ENCODE data around the gene POC5.
A peak's percentile ranks its signal among the peaks of the same experiment; 100 is the strongest.
"Not testable (repeated sequence)": the region's sequence is repeated elsewhere in the genome, so short reads cannot be mapped to it uniquely, and the experiment has no call there.

The POC5 gene

GRCh38 chr5:75695472-75696351 is 21.5 kb downstream of the POC5 start:
- not testable (repeated sequence) for DNase-seq

DNA sequence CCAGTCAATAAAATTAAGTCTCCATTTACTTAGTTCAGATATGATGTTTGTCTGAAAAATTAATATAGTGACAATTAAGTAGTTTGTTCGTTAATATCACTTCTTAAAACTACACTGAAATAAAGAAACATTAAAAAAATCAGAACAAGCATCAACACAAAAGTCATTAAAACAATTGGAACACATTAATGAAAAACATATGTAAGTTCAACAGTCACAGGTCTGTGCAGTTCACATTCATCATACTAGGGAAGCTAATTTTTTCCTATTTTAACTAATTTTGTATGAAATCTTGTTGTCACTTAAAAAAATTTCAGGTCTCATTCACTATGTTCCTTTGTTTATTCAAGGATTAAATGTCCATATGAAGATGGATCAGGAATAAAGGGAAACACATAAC is 22.5 kb downstream of the POC5 start:
- DNase-seq = no peak

GRCh38 chr5:75690669-75691068 is 26.6 kb downstream of the POC5 start:
- no peak for DNase-seq

DNA sequence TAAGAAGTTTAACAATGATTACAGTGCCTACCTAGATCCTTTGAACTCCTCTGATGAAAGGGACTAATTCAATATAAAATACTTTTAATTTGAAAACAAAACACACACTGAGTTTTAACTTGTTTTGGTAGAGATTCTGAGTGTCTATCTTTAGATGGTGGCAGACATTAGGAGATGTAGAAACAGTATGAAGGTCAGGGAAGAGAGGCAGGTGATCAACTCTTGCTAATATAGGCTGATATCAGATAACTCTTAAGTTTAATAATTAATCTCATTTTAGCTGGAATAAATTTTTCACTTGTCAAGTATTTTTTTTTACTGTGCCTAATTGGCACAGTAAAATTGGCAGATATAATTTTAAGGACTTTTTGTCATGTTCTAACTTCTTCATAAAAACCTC is 30.8 kb downstream of the POC5 start:
- DNase-seq = no peak

DNA sequence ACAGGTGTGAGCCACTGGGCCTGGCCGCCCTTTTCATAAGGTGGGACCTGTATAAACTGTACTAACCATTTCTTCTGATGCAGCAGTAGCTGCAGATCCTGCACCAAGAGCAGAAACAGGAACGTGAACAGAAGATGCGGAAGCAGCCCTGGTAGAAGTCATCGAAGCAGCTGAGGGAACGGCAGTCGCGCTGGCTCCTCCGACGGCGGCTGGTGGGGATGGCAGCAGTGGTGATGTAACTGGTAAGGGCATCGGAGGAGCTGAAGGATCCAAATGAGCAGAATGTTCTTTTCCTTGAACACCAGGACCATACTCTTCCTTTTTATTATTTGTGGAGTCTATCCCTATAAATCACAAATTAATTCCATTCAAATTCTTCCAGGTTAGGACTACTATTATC is 32.1 kb downstream of the POC5 start:
- no peak for DNase-seq

- DNase-seq = peak; percentile 22
These were observed 36.0 kb downstream of the POC5 start for GRCh38 chr5:75681125-75681830.

- no peak for DNase-seq
These were observed 39.1 kb downstream of the POC5 start for GRCh38 chr5:75678155-75678554.

DNA sequence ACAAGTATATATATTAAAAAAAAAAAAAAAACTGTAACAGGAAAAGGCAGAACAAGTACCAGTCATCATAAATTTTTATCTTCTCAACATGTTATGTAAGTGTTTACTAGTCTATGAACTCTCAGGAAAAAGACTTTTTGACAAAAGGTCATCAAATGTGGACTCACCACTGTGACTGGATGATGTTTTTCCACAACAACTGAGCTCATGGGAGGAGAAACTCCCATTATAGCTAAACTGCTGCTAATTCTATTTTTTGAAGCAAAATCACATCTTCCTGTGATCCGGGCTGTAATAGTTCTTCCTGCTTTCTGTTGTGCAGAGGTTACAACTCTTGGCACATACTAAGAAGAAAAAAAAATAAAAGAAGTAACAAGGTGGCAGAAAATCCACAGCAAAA is 39.6 kb downstream of the POC5 start:
- DNase-seq = no peak

- DNase-seq = no peak
These were observed 41.5 kb downstream of the POC5 start for GRCh38 chr5:75675783-75676182.

- no peak for DNase-seq
These were observed 44.6 kb downstream of the POC5 start for GRCh38 chr5:75672616-75673015.

- DNase-seq = no peak
These were observed 45.7 kb downstream of the POC5 start for GRCh38 chr5:75671506-75671905.

DNA sequence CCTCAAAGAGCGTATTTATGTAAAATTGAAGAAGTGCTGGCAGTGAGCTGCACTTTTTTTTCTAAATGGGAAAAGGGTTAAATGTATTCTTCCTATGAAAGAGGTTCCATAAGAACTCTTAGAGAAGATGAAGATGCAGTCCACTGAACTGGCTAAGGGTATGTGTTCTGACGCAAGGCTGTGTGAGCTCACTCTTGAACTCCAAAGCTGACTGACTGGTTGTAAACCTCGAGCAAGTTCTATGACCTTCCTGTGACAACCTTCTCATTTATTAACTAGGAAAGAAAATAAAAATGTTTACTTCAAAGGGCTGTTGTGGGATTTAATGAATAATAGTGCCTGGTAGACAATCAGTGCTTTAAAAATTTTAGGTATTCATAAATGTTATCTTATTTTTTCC is 46.7 kb downstream of the POC5 start:
- DNase-seq = no peak

DNA sequence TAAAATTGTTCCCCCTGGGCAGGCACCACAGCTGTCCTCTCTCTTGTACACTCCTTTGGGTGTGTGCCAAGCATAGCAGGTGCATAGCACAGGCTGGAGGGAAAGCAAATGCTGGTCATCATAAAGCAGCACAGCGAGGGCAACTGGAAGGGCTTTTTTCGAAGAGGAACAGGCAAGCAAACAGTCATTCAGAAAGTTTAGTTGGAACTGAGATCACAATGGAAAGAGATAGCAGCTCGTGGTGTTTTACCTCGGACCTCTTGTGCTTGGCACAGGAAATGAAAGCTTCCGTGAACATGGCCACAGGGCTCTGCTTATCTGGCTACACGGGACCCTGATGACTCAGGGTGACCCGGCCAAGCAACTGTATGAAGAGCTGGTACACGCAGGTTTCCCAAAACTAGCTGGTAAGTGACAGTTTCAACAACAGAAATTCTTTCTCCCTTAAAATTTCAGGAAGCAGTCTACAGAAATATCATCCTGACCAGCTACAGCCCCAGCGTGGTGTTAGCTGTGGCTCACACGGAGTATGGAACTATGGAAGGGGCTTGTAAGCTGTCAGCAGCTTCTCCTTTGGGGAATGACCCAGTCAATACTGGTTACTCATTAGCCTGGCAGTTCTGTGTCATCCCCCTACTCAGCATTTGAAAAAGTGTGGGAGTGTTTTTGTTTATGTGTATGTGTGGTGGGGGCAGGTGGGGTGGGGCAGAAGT is 48.1 kb downstream of the POC5 start:
- DNase-seq = peak; percentile 83

- DNase-seq = no peak
These were observed 48.8 kb downstream of the POC5 start for GRCh38 chr5:75668445-75668844.

DNA sequence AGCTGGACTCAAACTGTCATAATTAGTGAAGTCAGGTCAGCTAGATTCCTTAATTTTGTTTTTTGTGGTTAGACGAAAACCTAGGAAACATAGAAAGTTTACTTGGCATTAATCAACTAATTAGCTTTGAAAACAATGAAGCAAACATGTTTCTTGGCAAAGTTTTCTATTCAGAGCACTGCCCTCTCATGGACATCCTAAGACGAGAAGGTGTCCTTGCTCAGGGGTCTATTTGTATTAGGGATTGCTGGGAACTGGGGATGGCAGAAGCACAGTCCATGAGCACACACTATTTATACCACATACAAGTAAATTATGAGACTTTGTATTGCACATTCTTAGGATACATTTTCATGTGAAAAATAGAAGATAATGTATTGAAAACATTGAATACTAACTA is 49.7 kb downstream of the POC5 start:
- no peak for DNase-seq

DNA sequence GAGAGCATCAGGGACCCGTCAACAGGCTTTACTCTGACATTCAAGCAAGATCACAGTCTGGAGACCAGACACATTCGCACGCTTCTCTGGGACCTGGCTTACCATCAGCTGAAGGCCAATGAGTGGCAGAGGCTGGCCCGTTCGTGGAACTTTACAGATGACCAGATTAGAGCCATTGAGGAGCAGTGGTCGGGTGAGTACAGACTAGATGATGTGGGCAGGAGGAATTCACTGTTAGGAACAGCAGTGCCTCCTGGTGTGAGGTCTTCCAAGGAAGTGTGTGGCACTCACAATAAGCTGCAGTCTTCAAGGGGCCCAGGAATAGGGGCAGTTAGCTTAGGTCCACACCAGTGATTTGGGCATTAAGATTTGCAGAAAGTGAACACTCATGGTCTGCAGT is 50.4 kb downstream of the POC5 start:
- no peak for DNase-seq

DNA sequence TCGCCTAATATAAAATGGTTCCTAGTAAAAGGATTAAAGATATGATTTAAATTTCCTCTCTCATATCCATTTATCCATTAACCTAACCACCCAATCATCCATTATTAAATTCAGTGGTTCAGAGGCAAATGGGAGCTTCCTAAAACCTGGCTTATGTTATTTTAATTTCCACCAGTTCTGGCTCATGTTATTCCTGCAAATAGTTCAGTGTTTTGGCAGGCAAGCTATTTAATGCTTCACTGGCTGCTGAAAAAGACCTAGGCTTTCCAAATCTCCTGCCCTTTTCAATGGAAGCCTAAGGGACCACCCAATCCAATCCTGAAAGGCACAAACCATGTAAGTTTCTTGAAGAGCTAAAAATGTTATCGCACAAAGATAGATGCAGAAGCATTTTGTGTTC is 52.3 kb downstream of the POC5 start:
- DNase-seq = no peak

DNA sequence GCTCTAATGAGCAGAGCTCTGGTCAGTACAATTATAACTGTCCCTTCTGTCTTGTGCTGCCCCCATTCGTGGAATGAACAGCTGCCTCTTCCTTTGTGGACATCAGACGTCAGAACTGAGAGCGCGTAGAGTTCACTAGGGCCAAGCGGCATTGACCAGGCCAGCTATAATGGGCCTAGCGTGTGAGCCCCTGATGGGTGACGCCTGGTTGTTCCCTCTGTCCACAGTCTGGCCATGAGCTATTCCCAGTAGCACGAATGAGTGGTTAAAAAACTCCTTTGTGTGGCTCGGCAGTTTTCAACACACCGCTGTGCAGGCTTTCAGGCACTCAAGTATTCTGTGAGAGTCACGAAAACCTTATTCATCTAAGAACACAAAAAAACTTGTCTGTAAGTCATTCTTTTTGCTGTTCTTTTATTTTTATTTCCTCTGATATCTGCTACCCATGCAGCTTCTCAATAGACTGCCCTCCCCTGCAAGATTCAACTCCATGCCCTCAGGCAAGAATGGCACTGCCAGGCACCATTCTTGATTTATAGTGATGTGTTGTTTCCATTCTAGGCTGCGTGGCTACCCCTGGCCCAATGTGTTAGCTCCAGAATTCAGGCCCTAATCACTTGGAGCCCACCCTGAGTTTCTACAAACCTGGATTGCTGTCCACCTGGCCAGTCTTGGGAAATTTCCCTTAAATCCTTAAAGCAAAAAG is 53.5 kb downstream of the POC5 start:
- no peak for DNase-seq

GRCh38 chr5:75662061-75662460 is 55.2 kb downstream of the POC5 start:
- no peak for DNase-seq

DNA sequence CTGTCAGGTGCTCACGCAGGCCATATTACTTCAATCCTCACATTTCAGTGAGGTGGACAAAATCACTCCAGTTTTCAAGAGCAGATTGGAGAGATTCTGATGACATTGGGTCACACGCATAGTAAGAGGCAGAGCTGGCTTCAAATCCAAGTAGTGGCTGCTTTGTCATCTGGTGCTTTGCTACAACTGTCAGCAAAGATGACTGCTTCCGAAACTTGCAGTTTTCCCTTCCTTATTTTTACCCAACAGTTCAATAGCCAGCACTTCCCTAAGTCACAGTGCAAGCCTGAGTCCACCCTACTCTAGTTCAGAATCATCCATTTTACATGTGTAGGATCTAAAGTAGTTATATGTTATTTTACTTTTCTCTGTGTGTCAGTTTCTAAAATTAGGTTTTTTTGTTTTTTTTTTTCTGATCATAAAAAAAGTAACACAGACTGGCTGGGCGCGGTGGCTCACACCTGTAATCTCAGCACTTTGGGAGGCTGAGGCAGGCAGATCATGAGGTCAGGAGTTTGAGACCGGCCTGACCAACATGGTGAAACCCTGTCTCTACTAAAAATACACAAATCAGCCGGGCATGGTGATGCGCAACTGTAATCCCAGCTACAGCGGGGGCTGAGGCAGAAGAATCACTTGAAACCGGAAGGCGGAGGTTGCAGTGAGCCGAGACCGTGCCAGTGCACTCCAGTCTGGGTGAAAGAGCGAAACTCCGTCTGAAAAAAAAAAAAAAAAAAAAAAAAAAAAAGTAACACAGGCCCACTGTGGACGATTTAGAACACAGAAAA is 56.4 kb downstream of the POC5 start:
- DNase-seq = no peak

GRCh38 chr5:75659791-75660450 is 57.3 kb downstream of the POC5 start:
- no peak for DNase-seq
